DND-41 (cell line): ENCODE data around the gene DOCK3.

ENCODE experiments used
- EZH2 ChIP-seq: IDR thresholded peaks from 3 replicates; pipeline ENCODE4 v1.6.1; 2012; ENCODE audit warnings: borderline replicate concordance, low read depth, mild to moderate bottlenecking, moderate library complexity, low read length, inconsistent platforms; ENCODE audit not compliant: severe bottlenecking
- TF ChIP-seq, protein P1 (sequence below): IDR thresholded peaks from 2 replicates; pipeline ENCODE4 v1.5.1; 2012; ENCODE audit warnings: borderline replicate concordance, low read length, moderate library complexity, mild to moderate bottlenecking; ENCODE audit not compliant: poor library complexity, severe bottlenecking; ENCODE audit errors: extremely low read depth

DNA sequence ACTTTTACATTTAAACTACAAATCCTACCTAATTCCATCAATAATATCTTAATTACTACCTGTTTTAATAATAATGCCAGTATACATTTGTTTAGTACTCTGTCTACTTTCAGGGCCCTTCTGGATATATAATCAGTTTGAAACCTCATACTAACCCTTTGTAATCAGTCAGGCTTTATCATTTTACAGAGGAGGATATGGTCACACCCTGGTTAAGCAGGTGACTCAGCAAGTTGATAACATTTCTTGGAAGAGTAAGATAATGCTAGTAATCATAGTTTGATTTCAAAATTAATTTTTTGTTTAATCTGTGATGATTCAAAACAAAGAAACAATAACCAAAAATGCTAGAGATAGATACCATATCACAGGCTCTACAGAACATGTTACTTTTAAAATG lies 502.2 kb downstream of the DOCK3 start:
- TF ChIP-seq, protein P1, sequence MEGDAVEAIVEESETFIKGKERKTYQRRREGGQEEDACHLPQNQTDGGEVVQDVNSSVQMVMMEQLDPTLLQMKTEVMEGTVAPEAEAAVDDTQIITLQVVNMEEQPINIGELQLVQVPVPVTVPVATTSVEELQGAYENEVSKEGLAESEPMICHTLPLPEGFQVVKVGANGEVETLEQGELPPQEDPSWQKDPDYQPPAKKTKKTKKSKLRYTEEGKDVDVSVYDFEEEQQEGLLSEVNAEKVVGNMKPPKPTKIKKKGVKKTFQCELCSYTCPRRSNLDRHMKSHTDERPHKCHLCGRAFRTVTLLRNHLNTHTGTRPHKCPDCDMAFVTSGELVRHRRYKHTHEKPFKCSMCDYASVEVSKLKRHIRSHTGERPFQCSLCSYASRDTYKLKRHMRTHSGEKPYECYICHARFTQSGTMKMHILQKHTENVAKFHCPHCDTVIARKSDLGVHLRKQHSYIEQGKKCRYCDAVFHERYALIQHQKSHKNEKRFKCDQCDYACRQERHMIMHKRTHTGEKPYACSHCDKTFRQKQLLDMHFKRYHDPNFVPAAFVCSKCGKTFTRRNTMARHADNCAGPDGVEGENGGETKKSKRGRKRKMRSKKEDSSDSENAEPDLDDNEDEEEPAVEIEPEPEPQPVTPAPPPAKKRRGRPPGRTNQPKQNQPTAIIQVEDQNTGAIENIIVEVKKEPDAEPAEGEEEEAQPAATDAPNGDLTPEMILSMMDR: no peak
- no peak for TF ChIP-seq EZH2
